Measurements from ENCODE around the gene POLR2H. TPM values are rescaled to one million over a fixed set of nuclear protein-coding genes. Genes with fewer than 3 reads are reported as not detected.

Gene POLR2H
- total RNA-seq, 4 donors from 2014 or later, result 42.4 to 116 (median 66.2) TPM

DNA sequence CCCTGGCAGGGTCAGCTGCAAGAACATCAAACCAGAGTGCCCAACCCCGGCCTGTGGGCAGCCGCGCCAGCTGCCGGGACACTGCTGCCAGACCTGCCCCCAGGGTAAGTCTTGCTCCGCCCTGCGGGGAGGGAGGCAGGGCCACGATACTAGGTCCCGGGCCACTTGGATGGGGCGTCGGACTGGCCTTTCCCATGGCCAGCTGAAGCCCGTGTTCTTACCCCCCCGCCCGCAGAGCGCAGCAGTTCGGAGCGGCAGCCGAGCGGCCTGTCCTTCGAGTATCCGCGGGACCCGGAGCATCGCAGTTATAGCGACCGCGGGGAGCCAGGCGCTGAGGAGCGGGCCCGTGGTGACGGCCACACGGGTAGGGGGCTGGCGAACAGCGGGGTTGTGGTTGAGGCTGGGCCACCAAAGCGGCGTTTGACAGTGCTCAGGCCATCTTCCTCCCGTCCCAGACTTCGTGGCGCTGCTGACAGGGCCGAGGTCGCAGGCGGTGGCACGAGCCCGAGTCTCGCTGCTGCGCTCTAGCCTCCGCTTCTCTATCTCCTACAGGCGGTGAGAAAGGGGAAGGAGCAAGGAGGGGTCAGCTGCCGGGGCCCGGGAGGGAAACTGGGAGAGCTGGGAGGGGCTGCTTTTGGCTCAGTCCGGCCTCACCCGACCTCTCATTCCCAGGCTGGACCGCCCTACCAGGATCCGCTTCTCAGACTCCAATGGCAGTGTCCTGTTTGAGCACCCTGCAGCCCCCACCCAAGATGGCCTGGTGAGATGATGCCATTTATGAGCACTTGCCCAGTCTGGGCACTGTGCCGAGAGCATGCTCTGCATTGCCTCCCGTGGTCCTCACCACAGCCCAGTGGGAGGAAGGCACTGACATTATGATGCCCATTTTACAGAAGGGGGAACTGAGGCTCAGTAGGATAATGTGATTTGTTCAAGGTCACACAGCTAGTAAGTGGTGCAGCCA is 20.0 kb downstream of the POLR2H start:
- H3K4me1 ChIP-seq, result peaks cover 24% of the 10 kb centered on the region

GRCh38 chr3:184382326-184383032 is 21.0 kb downstream of the POLR2H start:
- Histone ChIP-seq H3K27me3 (peaks cover 44% of the 10 kb centered on the region), H3K9me3 (no peaks in the 10 kb centered on the region), H3K36me3 (peaks cover 6% of the 10 kb centered on the region), H3K27ac (no peak overlapping the region), H3K4me3 (no peak overlapping the region), H3K4me1 (peaks cover 24% of the 10 kb centered on the region)
- TF ChIP-seq POLR2A (IDR thresholded peaks at IDR 0.05) (no peak), EP300 (IDR thresholded peaks at IDR 0.05) (no peak)
- no peak for DNase-seq (ENCODE audit: low spot score in 2 of 2)
- 96% methylated on average over 12 of the region's 16 CpGs for WGBS

More for the DNA sequence above, 20.0 kb downstream of the POLR2H start:
- WGBS, result 43% methylated on average over 1 of the region's 55 CpGs
- no peak for TF ChIP-seq POLR2A (IDR thresholded peaks at IDR 0.05)
- TF ChIP-seq EP300 (IDR thresholded peaks at IDR 0.05), result no peak
- TF ChIP-seq, protein P1, sequence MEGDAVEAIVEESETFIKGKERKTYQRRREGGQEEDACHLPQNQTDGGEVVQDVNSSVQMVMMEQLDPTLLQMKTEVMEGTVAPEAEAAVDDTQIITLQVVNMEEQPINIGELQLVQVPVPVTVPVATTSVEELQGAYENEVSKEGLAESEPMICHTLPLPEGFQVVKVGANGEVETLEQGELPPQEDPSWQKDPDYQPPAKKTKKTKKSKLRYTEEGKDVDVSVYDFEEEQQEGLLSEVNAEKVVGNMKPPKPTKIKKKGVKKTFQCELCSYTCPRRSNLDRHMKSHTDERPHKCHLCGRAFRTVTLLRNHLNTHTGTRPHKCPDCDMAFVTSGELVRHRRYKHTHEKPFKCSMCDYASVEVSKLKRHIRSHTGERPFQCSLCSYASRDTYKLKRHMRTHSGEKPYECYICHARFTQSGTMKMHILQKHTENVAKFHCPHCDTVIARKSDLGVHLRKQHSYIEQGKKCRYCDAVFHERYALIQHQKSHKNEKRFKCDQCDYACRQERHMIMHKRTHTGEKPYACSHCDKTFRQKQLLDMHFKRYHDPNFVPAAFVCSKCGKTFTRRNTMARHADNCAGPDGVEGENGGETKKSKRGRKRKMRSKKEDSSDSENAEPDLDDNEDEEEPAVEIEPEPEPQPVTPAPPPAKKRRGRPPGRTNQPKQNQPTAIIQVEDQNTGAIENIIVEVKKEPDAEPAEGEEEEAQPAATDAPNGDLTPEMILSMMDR (IDR thresholded peaks at IDR 0.05), result no peak
- TF ChIP-seq POLR2AphosphoS5 (IDR thresholded peaks at IDR 0.05), result no peak
- peaks cover 5% of the 10 kb centered on the region for H3K36me3 ChIP-seq
- peak overlapping the region; percentile 50 for H3K4me3 ChIP-seq
- peak overlapping the region; percentile 41 for H3K27ac ChIP-seq
- peaks cover 41% of the 10 kb centered on the region for H3K27me3 ChIP-seq
- H3K9me3 ChIP-seq, result no peaks in the 10 kb centered on the region
- DNase-seq (ENCODE audit: low spot score in 2 of 2), result peak in 1 of 2 donors; percentile 66

DNA sequence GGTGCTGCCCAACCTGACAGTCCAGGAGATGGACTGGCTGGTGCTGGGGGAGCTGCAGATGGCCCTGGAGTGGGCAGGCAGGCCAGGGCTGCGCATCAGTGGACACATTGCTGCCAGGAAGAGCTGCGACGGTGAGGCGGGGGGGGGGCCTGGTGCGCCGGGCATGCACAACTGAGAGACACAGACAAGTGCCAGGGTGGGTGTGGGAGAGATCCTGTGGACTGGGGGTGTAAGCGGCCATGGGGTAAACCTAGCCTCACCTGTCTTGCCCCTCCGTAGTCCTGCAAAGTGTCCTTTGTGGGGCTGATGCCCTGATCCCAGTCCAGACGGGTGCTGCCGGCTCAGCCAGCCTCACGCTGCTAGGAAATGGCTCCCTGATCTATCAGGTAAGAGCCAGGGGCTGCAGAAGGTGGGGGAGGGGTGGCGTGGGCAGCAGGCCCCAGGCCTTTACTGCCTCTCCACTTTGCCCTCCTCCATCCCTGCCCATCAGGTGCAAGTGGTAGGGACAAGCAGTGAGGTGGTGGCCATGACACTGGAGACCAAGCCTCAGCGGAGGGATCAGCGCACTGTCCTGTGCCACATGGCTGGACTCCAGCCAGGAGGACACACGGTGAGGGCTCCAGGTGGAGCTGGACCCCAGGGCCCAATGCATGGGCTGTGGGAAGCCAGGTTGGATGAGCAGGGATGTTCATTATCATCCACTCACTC is 21.7 kb downstream of the POLR2H start:
- Histone ChIP-seq H3K27me3 (peaks cover 44% of the 10 kb centered on the region), H3K9me3 (no peaks in the 10 kb centered on the region), H3K4me3 (no peak overlapping the region), H3K4me1 (peaks cover 24% of the 10 kb centered on the region), H3K36me3 (peaks cover 6% of the 10 kb centered on the region), H3K27ac (no peak overlapping the region)
- 93% methylated on average over 10 of the region's 15 CpGs for WGBS
- no peak for DNase-seq (ENCODE audit: low spot score in 2 of 2)
- no peak for TF ChIP-seq EP300 (IDR thresholded peaks at IDR 0.05)
- TF ChIP-seq POLR2AphosphoS5 (IDR thresholded peaks at IDR 0.05), result no peak
- TF ChIP-seq, protein P1 (IDR thresholded peaks at IDR 0.05), result no peak
- TF ChIP-seq POLR2A (IDR thresholded peaks at IDR 0.05), result no peak

DNA sequence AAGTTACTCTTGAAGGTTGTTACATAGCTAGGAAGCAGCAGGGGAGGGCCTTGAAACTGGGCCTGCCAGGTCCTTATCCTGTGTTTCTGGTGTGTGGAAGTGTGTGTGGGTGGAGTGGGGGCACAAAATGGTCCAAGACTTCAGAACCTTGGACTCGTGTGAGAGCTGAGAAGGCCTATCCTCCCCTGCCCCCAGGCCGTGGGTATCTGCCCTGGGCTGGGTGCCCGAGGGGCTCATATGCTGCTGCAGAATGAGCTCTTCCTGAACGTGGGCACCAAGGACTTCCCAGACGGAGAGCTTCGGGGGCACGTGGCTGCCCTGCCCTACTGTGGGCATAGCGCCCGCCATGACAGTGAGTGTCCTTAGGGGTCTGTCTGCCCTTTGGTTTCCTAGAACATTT is 22.8 kb downstream of the POLR2H start:
- Histone ChIP-seq H3K4me1 (peaks cover 20% of the 10 kb centered on the region), H3K9me3 (no peaks in the 10 kb centered on the region), H3K27ac (no peak overlapping the region), H3K4me3 (no peak overlapping the region), H3K36me3 (peaks cover 6% of the 10 kb centered on the region), H3K27me3 (peaks cover 36% of the 10 kb centered on the region)
- TF ChIP-seq POLR2AphosphoS5 (IDR thresholded peaks at IDR 0.05) (no peak), EP300 (IDR thresholded peaks at IDR 0.05) (no peak), POLR2A (IDR thresholded peaks at IDR 0.05) (no peak)
- TF ChIP-seq, protein P1 (IDR thresholded peaks at IDR 0.05), result no peak
- no peak for DNase-seq (ENCODE audit: low spot score in 2 of 2)
- no CpG with 5 or more reads among the region's 9 CpGs for WGBS

DNA sequence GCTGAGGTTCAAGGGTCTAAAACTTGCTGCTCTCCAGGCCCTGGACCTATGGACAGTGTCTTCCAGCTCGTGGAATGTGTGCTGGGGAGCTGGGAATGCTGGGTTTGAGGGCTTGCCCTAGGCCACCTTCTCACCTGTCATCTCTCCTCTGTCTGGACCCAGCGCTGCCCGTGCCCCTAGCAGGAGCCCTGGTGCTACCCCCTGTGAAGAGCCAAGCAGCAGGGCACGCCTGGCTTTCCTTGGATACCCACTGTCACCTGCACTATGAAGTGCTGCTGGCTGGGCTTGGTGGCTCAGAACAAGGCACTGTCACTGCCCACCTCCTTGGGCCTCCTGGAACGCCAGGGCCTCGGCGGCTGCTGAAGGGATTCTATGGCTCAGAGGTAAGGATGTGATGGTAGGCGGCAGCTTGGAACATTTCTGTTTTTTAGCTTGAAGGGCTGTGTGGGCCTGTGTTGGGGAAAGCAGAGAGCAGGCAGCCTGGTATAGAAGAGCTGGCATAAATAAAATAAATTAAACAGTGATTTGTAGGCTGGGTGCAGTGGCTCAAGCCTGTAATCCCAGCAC is 23.4 kb downstream of the POLR2H start:
- Histone ChIP-seq H3K27me3 (peaks cover 31% of the 10 kb centered on the region), H3K36me3 (peaks cover 6% of the 10 kb centered on the region), H3K27ac (no peak overlapping the region), H3K9me3 (no peaks in the 10 kb centered on the region), H3K4me3 (no peak overlapping the region), H3K4me1 (peaks cover 15% of the 10 kb centered on the region)
- TF ChIP-seq POLR2AphosphoS5 (IDR thresholded peaks at IDR 0.05), result no peak
- TF ChIP-seq POLR2A (IDR thresholded peaks at IDR 0.05), result no peak
- TF ChIP-seq EP300 (IDR thresholded peaks at IDR 0.05), result no peak
- TF ChIP-seq, protein P1 (IDR thresholded peaks at IDR 0.05), result no peak
- DNase-seq (ENCODE audit: low spot score in 2 of 2), result no peak
- 82% methylated on average over 4 of the region's 8 CpGs for WGBS
